Effector memory CD8-positive, alpha-beta T cell (primary cell): ENCODE data around the gene KCNN3.

ENCODE experiments used
- ATAC-seq: fragments of 150-1000 bp; cut with Tn5 transposase; replicated peaks from 2 replicates; pipeline ENCODE4 v1.10.0; 2021; ENCODE audit warnings: mild to moderate bottlenecking, moderate library complexity
- DNase-seq, 3 experiments: peaks; one replicate each; pipeline ENCODE4 v3.0.0; 2021
- H3K27ac Mint-ChIP-seq, 2 donors: one replicate each; pipeline ENCODE4 v1.8.0; 2022; ENCODE audit warnings: mild to moderate bottlenecking in 2 of 2, mixed read lengths in 2 of 2, moderate library complexity in 2 of 2
- H3K27me3 Mint-ChIP-seq, 2 donors: one replicate each; pipeline ENCODE4 v1.8.0; 2022; ENCODE audit warnings: mixed read lengths in 2 of 2
- H3K36me3 Mint-ChIP-seq: one replicate; pipeline ENCODE4 v1.8.0; 2022; ENCODE audit warnings: mild to moderate bottlenecking, moderate library complexity, mixed read lengths; ENCODE audit not compliant: insufficient read depth
- H3K4me1 Mint-ChIP-seq, 2 donors: one replicate each; pipeline ENCODE4 v1.8.0; 2022; ENCODE audit warnings: low read depth in 2 of 2, mixed read lengths in 2 of 2
- H3K4me3 Mint-ChIP-seq, 2 donors: one replicate each; pipeline ENCODE4 v1.8.0; 2022; ENCODE audit warnings: mild to moderate bottlenecking in 2 of 2, mixed read lengths in 2 of 2, moderate library complexity in 2 of 2
- H3K9me3 Mint-ChIP-seq, 2 donors: one replicate each; pipeline ENCODE4 v1.8.0; 2022; ENCODE audit warnings: mixed read lengths in 2 of 2

KCNN3 gene

GRCh38 chr1:154748405-154748775 is 121.7 kb downstream of the KCNN3 start:
- ATAC-seq = no peak
- Mint-ChIP-seq H3K9me3 (no peaks in the 10 kb centered on the region), H3K4me1 (peaks cover 37 to 40% of the 10 kb centered on the region in 2 donors), H3K27me3 (peaks cover 18 to 79% of the 10 kb centered on the region in 2 donors), H3K36me3 (no peaks in the 10 kb centered on the region), H3K27ac (peak overlapping the region; percentile 63 to 92), H3K4me3 (peak overlapping the region; percentile 59 to 80)
- DNase-seq = no peak

GRCh38 chr1:154747740-154748404 is 122.2 kb downstream of the KCNN3 start:
- Mint-ChIP-seq H3K4me3 (peak overlapping the region; percentile 59 to 80), H3K9me3 (no peaks in the 10 kb centered on the region), H3K36me3 (no peaks in the 10 kb centered on the region), H3K27me3 (peaks cover 18 to 79% of the 10 kb centered on the region in 2 donors), H3K4me1 (peaks cover 37 to 40% of the 10 kb centered on the region in 2 donors), H3K27ac (peak overlapping the region; percentile 63 to 92)
- peak in 2 of 3 experiments; percentile 10 to 45 for DNase-seq
- peak; percentile 87 for ATAC-seq

GRCh38 chr1:154747380-154747739 is 122.7 kb downstream of the KCNN3 start:
- ATAC-seq (no peak), DNase-seq (no peak)
- peaks cover 18 to 84% of the 10 kb centered on the region in 2 donors for H3K27me3 Mint-ChIP-seq
- peak overlapping the region; percentile 63 to 92 for H3K27ac Mint-ChIP-seq
- no peaks in the 10 kb centered on the region for H3K36me3 Mint-ChIP-seq
- peak overlapping the region; percentile 59 to 80 for H3K4me3 Mint-ChIP-seq
- H3K4me1 Mint-ChIP-seq = peaks cover 37 to 40% of the 10 kb centered on the region in 2 donors
- H3K9me3 Mint-ChIP-seq = no peaks in the 10 kb centered on the region

GRCh38 chr1:154746622-154747299 is 123.3 kb downstream of the KCNN3 start:
- H3K27ac Mint-ChIP-seq = peak overlapping the region; percentile 63 to 92
- H3K4me3 Mint-ChIP-seq = peak overlapping the region in 1 of 2 donors; percentile 80
- ATAC-seq = no peak
- no peak for DNase-seq
- H3K4me1 Mint-ChIP-seq = peaks cover 37 to 40% of the 10 kb centered on the region in 2 donors
- H3K36me3 Mint-ChIP-seq = no peaks in the 10 kb centered on the region
- H3K9me3 Mint-ChIP-seq = no peaks in the 10 kb centered on the region
- peaks cover 20 to 85% of the 10 kb centered on the region in 2 donors for H3K27me3 Mint-ChIP-seq

GRCh38 chr1:154745750-154746425 is 124.2 kb downstream of the KCNN3 start:
- Mint-ChIP-seq H3K4me3 (peak overlapping the region; percentile 56 to 79), H3K27me3 (peaks cover 17 to 85% of the 10 kb centered on the region in 2 donors), H3K36me3 (no peaks in the 10 kb centered on the region), H3K27ac (peak overlapping the region in 1 of 2 donors; percentile 6), H3K9me3 (no peaks in the 10 kb centered on the region), H3K4me1 (peaks cover 34 to 40% of the 10 kb centered on the region in 2 donors)
- DNase-seq = no peak
- no peak for ATAC-seq

- Mint-ChIP-seq H3K27me3 (peaks cover 17 to 84% of the 10 kb centered on the region in 2 donors), H3K36me3 (no peaks in the 10 kb centered on the region), H3K4me1 (peaks cover 34 to 40% of the 10 kb centered on the region in 2 donors), H3K9me3 (no peaks in the 10 kb centered on the region), H3K27ac (peak overlapping the region in 1 of 2 donors; percentile 73), H3K4me3 (peak overlapping the region; percentile 56 to 79)
- peak; percentile 41 for ATAC-seq
- DNase-seq = peak in 1 of 3 experiments; percentile 11
Observed at GRCh38 chr1:154745286-154745731, 124.8 kb downstream of the KCNN3 start.

- no peaks in the 10 kb centered on the region for H3K36me3 Mint-ChIP-seq
- no peak for ATAC-seq
Observed at GRCh38 chr1:154744352-154745035, 125.6 kb downstream of the KCNN3 start.

GRCh38 chr1:154743526-154744036 is 126.5 kb downstream of the KCNN3 start:
- ATAC-seq (no peak), DNase-seq (no peak)
- H3K27me3 Mint-ChIP-seq = peaks cover 17 to 79% of the 10 kb centered on the region in 2 donors
- H3K4me1 Mint-ChIP-seq = peaks cover 31 to 37% of the 10 kb centered on the region in 2 donors
- H3K27ac Mint-ChIP-seq = peak overlapping the region in 1 of 2 donors; percentile 60
- H3K9me3 Mint-ChIP-seq = no peaks in the 10 kb centered on the region
- no peak overlapping the region for H3K4me3 Mint-ChIP-seq
- no peaks in the 10 kb centered on the region for H3K36me3 Mint-ChIP-seq

More at GRCh38 chr1:154744352-154745035, 125.6 kb downstream of the KCNN3 start:
- no peaks in the 10 kb centered on the region for H3K9me3 Mint-ChIP-seq
- peak overlapping the region in 1 of 2 donors; percentile 73 for H3K27ac Mint-ChIP-seq
- H3K4me3 Mint-ChIP-seq = peak overlapping the region in 1 of 2 donors; percentile 79
- H3K4me1 Mint-ChIP-seq = peaks cover 34 to 40% of the 10 kb centered on the region in 2 donors
- H3K27me3 Mint-ChIP-seq = peaks cover 17 to 79% of the 10 kb centered on the region in 2 donors
- DNase-seq = no peak

GRCh38 chr1:154742606-154743005 is 127.5 kb downstream of the KCNN3 start:
- Mint-ChIP-seq H3K4me3 (no peak overlapping the region), H3K4me1 (peaks cover 22 to 27% of the 10 kb centered on the region in 2 donors), H3K9me3 (no peaks in the 10 kb centered on the region), H3K27me3 (peaks cover 26 to 79% of the 10 kb centered on the region in 2 donors), H3K27ac (peak overlapping the region in 1 of 2 donors; percentile 60), H3K36me3 (no peaks in the 10 kb centered on the region)
- DNase-seq (no peak), ATAC-seq (no peak)

- H3K36me3 Mint-ChIP-seq = no peaks in the 10 kb centered on the region
- no peak overlapping the region for H3K4me3 Mint-ChIP-seq
- H3K27ac Mint-ChIP-seq = no peak overlapping the region
- peaks cover 15 to 21% of the 10 kb centered on the region in 2 donors for H3K4me1 Mint-ChIP-seq
- no peak for DNase-seq
- no peaks in the 10 kb centered on the region for H3K9me3 Mint-ChIP-seq
- H3K27me3 Mint-ChIP-seq = peaks cover 33 to 79% of the 10 kb centered on the region in 2 donors
- ATAC-seq = no peak
Observed at GRCh38 chr1:154741741-154742495, 128.2 kb downstream of the KCNN3 start.

GRCh38 chr1:154741327-154741726 is 128.8 kb downstream of the KCNN3 start:
- DNase-seq = no peak
- no peak for ATAC-seq
- peaks cover 13 to 15% of the 10 kb centered on the region in 2 donors for H3K4me1 Mint-ChIP-seq
- H3K36me3 Mint-ChIP-seq = no peaks in the 10 kb centered on the region
- H3K4me3 Mint-ChIP-seq = no peak overlapping the region
- H3K27me3 Mint-ChIP-seq = peaks cover 39 to 79% of the 10 kb centered on the region in 2 donors
- no peaks in the 10 kb centered on the region for H3K9me3 Mint-ChIP-seq
- no peak overlapping the region for H3K27ac Mint-ChIP-seq

- H3K36me3 Mint-ChIP-seq = no peaks in the 10 kb centered on the region
- H3K9me3 Mint-ChIP-seq = no peaks in the 10 kb centered on the region
- peaks cover 0 to 2% of the 10 kb centered on the region in 2 donors for H3K4me1 Mint-ChIP-seq
- H3K4me3 Mint-ChIP-seq = no peak overlapping the region
- no peak overlapping the region for H3K27ac Mint-ChIP-seq
- DNase-seq (no peak), ATAC-seq (no peak)
- H3K27me3 Mint-ChIP-seq = peaks cover 50 to 87% of the 10 kb centered on the region in 2 donors
Observed at GRCh38 chr1:154739654-154740053, 130.4 kb downstream of the KCNN3 start.
